ENCODE data around the gene LRRTM4.
"Not testable (repeated sequence)": the region's sequence is repeated elsewhere in the genome, so short reads cannot be mapped to it uniquely, and the experiment has no call there.

Gene LRRTM4

DNA sequence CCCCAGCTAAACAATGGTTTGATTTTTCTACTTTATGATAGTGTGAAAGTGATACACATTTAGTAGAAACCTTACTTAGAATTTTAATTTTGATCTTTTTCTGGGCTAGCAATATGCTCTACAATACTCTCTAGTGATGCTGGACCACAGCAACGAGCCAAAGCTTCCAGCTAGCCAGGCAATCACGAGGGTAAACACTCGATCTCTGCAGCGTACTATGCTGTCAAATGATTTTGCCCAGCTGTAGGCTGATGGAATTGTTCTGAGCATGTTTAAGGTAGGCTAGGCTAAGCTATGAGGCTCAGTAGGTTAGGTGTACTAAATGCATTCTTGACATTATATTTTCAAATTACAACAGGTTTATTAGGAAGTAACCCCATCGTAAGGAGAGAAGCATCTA, 207.5 kb downstream of the LRRTM4 start:
- DNase-seq (ENCODE audit: low read depth in 2 of 2): no peak

DNA sequence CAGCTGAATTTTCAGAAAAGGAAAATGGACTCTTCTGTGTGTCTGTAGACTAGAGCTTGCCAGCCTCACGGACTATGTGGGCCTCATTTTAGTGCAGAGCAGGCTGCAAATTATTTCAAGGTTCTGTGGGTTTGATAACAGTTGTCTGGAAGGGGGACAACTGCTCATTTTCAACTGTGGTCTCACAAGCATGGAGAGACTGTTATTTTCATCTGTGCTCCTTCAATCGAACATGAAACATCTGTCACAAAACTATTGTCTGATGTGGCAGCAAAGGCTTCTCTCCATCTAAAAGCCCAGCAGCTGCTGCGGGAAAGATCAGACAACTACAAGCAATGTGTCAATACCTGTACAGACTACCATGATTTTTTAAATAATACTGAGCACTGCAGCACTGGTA, 211.8 kb downstream of the LRRTM4 start:
- DNase-seq (ENCODE audit: low read depth in 2 of 2): no peak

DNA sequence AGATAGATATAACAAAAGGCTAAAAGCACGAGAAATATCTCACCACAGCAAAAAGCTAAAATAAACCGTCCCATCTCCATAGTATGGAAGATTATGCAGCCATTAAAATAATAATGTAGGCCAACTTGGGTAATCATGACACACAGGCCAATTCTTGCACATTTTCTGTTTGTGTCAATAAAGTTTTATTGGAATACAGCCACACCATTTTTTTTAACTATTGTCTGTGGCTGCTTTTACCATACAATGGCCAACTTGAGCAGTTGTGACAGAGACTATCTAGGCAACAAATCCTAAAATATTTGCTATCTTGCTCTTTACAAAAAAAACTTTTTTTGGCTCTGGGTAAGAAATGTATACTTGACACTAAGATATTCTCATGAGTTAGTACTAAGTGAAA, 212.5 kb downstream of the LRRTM4 start:
- no peak for DNase-seq (ENCODE audit: low read depth in 2 of 2)

DNA sequence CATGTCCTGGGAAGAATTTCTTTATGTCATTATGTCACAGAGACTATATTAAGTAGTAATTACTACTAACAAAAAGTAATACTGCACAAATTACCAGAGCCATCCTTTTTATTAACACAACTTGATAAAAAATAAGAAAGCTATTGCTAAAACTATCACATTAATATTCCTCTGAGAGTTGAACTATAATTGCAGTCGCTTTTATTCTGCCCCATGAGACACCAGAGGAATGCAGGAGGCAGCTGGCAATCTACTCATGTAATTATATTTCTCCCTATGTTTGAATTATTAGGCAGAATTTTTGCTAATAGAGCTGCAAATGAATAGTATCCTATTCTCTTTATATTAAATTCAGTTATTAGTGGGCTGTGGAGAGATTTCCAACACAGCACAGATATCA, 220.7 kb downstream of the LRRTM4 start:
- DNase-seq (ENCODE audit: low read depth in 2 of 2): no peak

DNA sequence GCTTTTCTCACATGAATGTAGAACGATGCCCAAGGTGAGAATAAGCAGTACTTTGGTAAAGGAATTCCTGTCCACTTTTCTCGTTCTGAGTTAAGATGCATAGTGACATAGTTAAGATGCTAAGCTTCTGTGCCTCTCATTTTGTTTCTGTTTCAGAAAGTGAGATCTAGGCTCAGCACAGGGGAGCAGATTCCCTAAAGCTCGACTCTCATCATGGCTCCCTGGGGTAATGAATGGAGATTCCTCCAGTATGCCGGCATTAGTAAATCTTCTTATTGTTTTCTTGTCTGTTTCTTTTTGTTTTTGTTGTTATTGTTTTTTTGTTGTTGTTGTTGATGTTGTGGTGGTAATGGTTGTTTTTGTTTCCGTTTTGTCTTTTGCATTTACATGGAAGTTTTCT, 225.4 kb downstream of the LRRTM4 start:
- DNase-seq (ENCODE audit: low read depth in 2 of 2): no peak

DNA sequence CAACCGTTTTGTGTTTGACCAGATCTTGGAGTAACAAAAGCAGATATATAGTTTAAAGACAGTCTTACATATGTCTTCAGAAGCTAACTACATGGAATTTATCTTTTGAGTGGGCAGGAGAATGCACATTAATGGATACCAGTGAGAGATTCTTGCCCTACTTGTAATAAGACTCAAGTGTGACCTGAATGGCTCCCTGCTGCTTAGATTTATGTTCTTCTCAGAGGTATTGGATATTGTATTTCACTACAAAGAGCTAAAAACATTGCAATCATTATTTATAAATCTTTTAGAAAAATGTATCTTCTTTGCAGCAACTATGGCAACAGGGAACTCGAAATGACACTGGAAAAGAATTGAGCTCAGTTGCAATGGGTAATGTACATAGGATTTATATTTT, 227.7 kb downstream of the LRRTM4 start:
- DNase-seq (ENCODE audit: low read depth in 2 of 2): no peak

DNA sequence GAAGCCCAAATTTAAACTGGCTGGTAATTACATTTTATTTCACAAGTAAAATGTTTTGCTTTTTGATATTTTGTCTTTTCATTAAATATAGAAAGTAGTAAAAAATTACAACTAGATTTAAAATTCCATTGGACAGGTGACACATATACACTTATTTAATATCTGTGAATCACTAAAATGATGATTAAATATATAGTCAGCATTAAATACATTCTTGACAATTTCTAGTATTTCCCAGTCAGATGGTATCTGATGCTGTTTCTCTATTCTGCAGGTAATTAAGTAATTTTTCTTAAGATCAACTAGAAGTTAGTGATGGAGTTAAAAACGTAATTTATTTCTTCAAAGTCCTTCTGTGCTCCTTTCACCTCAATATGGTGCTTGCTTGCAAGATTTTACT, 237.8 kb downstream of the LRRTM4 start:
- no peak for DNase-seq (ENCODE audit: low read depth in 2 of 2)

DNA sequence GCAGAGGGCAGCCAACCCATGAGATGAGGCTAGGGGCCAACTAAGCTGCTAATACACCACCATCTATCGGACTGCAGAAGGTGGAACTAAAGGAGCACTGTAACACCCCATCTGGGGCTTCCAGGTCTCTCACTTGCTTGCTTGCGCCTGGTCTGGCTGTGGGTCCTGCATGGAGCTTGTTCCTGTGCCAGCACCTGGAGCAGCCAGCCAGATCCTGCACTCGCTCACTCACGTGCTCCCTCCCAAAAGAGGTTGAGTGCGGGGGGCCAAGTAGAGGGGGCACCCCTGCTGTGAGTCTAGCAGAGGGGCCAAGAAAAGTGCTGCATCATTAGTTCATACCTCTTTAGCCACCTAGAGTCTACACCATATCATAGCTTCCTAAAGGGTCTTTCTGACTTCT, 250.9 kb downstream of the LRRTM4 start:
- no peak for DNase-seq (ENCODE audit: low read depth in 2 of 2)

DNA sequence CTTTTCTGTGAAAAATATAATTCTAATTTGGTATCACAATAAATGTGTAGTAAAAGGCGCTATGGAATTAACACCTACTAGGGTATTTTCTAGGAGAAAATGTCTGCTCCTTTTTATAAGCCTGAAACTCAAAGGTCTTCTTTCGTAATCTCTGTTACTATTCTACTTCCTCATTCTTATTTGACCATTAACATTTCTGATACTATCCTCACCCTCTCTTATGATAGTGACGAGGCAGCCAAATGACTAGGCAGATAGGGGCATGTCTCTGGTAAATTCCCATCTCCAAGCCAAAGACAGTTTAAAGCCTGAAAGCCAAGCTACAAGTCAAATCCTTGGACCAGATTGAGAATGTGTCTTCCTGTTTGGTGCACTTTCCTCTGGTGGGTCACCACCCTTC, 251.7 kb downstream of the LRRTM4 start:
- no peak for DNase-seq (ENCODE audit: low read depth in 2 of 2)

DNA sequence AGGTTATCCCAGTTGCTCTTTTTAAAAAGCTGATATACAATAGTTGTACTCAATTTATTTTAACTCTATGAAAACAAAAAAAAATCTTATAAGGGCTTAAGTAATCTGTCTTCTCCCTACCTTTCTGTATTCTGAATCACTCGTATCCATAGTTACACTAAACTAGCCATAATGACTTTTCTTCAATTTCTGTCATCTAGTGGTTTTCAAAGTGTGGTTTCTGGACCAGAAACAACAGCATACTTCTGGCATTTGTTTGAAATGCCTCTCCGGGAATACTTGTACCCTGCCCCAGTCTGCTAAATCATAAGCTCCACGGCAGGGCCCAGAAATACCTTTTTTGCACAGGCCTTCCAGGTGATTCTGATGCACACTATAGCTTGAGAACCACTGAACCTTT, 253.6 kb downstream of the LRRTM4 start:
- no peak for DNase-seq (ENCODE audit: low read depth in 2 of 2)

DNA sequence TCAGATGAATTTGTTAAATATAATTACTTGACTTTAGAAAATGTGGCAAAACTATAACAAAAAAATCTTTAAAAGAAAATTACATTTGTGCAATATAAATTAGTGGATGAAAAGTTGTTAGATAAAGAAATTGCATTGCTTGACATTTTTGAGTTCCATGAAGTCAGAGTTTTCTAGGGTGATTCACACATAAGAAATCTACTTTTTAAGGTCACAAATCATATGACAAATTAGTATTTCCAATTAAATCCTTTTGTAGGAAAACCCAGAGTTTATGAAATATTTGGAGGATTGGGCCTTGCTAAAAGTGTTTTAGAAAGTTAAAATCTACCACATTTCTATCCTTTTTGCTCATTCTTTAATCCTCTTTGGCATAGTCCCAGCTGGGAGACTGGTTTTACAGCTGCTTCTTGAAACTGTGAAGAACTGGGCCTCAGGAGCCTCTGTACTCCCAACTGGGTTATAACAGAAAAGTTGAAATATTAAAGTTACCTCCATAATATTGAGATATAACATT, 289.2 kb downstream of the LRRTM4 start:
- no peak for DNase-seq (ENCODE audit: low read depth in 2 of 2)

DNA sequence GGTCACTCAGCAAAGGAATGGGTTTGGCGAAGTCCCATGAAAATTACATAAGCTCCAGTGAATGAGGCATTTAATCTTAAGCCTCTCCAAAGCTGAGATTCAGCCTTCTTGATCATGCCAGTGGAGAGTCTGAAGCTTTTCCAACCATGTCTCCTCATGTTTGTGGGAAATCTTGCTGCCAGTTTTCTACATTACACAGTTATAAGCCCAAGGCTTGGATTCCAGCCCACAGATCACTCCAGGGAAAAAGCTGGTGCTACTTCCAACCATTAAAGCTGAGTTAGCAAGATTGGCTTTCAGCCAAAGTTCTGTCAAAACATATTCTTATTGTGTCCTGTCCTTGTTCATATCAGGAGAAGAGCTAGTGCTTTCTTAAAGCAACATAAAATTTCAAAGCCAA, 293.8 kb downstream of the LRRTM4 start:
- no peak for DNase-seq (ENCODE audit: low read depth in 2 of 2)

DNA sequence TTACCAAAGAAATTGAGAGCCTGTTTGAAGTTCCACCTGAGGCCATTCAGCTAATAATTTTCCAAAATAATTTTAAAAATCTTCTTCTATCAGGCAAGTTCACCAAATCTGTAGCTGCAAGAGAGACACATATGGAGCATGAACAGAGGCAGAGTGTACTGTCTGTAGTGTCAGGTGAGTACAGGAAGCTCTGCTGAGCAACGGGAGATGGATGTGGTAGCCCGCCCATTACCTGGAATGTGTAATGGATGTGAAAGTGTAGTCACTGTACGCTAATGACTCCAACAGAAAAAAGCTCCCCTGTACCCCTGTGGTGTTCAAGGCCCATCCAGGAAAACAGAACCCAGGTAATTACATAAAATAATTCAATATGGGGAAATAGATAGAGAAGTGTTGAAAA, 311.5 kb downstream of the LRRTM4 start:
- no peak for DNase-seq (ENCODE audit: low read depth in 2 of 2)

DNA sequence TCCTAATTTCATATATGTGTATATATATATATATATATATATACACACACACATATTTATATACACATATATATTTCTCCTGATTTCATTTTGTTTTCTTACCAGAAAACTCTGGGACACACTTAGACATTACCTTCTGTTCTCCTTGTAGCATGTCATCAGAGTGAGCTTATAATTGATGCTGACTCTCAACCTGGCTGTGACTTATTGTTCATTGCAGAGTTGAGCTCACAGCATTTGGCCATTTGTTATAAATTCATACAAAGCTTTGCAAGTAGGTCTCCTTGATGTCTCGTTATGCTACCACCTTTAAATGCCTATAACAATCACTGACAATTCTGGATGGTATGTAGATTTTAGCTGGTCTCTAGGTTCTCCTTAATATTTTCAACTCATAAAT, 314.8 kb downstream of the LRRTM4 start:
- no peak for DNase-seq (ENCODE audit: low read depth in 2 of 2)

DNA sequence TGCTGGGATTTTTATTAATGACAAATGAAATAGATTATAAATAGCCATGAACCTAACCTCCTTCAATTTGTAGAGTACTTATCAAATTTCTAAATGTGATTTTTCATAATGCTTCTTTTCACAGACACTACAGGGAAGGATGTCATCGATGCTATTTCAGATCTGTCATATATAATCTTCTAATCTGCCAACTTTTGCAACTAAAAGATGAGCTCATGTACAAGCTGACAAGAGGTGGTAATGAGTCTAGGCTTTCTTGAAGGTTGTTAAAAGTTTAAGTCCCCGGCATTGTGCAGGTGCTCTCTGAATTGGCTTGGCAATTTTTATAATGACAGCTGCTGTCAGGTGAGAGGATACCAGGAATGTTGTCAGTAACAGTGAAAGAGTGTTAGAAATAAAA, 320.4 kb downstream of the LRRTM4 start:
- no peak for DNase-seq (ENCODE audit: low read depth in 2 of 2)

DNA sequence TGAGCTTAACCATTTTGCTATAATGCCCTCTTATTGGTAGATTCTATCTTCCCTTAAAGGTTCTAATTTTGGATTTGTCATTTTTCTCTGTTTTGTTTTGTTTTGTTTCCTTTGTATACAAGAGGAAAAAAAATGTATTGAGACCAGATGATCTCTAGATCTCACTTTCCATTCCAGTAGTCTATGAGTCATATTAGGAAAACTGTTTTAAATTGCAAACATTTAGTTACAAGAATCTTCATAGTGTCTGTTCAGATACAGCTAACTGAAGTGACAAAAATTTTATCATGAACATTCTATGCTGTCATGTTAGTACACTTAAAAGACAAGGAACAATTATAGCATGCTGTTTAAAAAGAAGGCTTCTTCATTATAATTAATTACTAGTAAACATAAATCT, 322.8 kb downstream of the LRRTM4 start:
- DNase-seq (ENCODE audit: low read depth in 2 of 2): no peak

DNA sequence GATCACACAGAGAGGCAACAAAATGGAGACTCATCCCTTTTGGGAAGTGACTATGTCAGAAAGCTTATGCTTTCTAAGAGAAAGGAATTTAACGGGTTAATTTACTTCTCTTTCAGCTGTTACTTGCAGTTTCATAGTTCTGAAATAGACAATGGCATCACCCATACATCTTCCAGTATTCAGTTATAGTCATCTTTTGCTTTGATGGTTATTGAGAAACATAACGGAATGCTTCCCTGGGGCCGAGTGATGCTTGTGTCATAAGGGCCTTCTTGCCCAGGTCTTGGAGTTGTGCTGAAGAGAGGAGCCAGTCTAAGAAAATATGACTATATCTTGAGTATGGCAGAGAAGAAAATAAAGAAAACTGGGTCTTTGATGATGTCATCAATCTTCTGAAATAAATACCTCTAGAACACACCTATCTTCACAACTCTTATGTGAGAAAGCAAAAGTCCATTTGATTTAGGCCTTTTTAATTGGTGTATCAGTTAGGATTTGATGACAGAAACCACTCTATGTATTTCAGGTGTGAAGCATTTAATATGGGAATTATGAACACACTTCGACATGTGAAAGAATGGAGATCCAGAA, 328.2 kb downstream of the LRRTM4 start:
- no peak for DNase-seq (ENCODE audit: low read depth in 2 of 2)

DNA sequence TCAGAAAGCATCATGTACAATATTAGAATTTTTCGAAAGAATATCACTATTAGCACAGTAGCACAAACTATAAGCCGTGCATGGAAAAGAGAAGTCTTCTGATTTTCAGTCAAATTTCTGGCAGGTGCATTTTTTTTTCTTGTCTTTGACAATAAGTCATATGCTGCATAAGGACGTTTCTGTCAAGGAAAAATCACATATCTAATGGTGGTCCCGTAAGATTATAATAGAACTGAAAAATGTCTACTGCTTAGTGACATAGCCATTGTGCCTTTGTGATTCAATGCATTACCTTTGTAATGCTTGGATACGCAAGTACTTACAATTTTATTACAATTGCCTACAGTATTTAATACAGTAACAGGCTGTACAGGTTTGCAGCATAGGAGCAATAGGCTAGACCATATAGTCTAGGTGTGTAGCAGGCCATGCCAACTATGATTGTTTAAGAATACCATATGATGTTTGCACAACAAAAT, 329.3 kb downstream of the LRRTM4 start:
- no peak for DNase-seq (ENCODE audit: low read depth in 2 of 2)

DNA sequence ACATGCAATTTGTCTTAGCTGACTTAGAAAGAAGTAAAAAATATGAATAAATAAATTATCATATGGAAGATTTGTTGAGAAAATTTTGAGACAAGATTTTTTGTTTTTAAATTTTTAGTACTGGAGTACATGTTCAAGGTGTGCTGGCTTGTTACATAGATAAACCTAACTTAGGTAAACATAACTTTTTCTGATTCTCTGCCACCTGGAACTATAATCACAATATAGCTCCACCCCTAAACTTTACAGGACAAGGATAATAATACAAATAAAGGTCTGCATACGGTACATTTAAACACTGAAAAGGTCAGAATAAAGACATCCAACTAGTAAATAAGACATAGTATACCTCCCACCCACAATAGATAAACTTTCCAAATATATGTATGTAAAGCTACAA, 330.5 kb downstream of the LRRTM4 start:
- DNase-seq (ENCODE audit: low read depth in 2 of 2): no peak

DNA sequence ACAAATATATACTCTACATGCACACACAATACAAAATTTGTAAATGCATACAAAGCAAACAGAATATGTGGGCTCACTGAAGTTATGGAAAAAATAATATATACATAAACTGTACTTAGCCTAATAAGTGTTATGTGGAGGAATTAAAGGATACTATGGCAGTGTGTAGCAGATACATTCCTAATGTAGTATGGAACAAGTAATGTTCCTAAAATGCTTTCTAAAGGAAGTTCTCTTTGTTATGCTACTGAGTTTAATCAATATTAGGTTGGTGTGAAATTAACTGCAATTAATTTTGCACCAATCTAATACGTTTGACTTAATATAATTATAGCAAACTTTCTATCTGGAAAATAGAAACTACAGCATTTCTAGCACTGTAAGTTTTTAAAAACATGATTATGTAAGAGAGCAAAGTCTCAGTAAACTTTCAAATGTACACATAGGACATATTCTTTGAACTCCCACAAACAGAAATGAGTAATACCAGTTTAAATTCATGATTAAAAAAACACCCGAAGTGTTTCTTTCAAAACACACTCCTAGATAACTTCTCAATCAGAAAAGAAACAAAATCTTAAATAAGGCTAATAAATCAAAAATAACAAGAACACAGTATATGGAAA, 331.3 kb downstream of the LRRTM4 start:
- DNase-seq (ENCODE audit: low read depth in 2 of 2): no peak

DNA sequence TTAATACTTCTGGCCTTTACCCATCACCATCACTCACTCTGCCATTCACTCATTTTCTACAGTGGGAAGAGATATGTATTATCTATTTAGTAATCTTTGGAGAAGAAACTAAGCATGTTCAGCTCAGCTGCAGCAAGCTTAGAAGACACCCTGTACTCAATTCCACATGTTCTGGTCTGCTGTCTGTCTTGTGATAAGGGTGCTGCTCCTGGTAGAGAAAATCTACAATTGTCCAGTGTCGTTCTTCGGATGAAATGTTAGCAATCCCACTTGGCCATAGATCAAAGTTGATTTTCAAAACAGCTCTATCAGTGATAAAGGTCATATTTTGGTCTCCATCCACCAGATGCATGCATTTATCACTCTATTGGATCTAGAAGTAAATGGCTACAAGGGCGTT, 337.1 kb downstream of the LRRTM4 start:
- no peak for DNase-seq (ENCODE audit: low read depth in 2 of 2)

DNA sequence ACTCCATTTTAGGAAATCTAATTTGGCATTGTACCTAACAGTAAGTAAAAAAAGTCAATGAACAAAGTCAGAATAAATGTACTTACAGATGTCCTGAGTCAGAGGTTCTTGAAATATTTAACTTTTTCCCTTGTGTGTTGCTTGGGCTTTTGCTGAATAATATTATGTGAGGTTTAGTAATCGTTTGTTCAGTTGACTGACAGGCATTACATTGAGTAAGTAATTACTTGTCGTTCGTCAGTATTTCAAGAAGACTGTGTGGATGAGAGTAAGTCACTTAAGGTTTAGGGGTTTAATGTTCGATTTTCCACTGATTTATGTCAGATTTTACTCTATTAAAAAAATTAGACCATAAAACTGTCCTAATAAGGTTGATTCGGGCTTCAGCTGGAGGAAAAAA, 342.9 kb downstream of the LRRTM4 start:
- no peak for DNase-seq (ENCODE audit: low read depth in 2 of 2)

DNA sequence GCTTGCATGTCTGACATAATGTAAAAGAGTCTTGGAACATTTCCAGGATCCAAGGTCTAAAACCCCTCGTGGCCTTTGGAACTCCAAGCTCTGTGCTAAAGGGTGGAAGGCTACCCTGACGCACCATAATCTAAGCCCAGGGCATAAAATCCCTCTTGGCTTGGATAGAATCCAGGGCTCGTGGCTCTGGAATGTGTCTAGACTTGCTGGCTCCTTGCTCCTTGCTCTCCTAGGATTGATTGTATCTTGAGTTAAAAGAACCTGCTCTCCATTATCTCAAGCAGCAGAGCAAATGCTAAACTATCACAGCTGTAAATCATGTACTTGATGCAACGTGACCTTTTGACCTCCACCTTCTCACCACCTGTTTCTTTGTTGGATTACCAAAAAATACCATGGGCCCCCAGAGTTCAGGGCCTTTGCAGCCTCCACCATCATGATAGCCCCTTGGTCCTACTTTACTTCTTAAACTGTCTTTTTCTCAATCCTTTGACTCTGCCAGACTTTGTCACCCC, 346.9 kb downstream of the LRRTM4 start:
- not testable (repeated sequence) for DNase-seq (ENCODE audit: low read depth in 2 of 2)

DNA sequence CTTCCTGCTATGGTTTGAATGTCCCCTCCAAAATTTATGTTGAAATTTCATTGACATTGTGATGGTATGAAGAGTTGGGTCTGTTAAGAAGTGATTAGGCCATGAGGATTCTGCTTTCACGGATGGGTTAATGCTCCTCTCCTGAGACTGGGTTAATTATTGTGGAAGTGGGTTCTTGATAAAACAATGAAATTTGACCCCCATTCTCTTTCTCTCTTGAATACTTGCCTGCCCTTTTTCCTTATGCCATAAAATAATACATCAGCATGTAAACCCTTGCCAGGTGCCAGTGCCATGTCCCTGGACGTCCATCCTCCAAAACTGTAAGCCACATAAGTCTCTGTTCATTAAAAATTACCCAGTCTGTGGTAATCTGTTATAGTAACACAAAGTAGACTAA, 352.8 kb downstream of the LRRTM4 start:
- DNase-seq (ENCODE audit: low read depth in 2 of 2): no peak
